CD4-positive, alpha-beta T cell (primary cell): ENCODE measurements around the gene EXOC6. TPM values are rescaled to one million over a fixed set of nuclear protein-coding genes. Genes with fewer than 3 reads are reported as not detected.

Experiments used
- ATAC-seq: fragments of 200-7000 bp; cut with Tn5 transposase; one replicate; pipeline ENCODE4 v1.10.0; 2022; ENCODE audit warnings: mild to moderate bottlenecking; ENCODE audit not compliant: poor library complexity
- CTCF ChIA-PET: fragments of 350-600 bp; sonication (Branson Sonifier 250); formaldehyde crosslinking; loops from one replicate; lab custom pipeline; 2021; ENCODE audit warnings: antibody characterized with exemption, inconsistent platforms; lab: Charles Lee
- POLR2A ChIA-PET: fragments of 350-600 bp; sonication (Branson Sonifier 250); formaldehyde crosslinking; loops from one replicate; lab custom pipeline; 2021; ENCODE audit warnings: antibody characterized with exemption, inconsistent platforms; lab: Charles Lee
- DNase-seq, 14 experiments: peaks; one replicate each; pipeline ENCODE4 v3.0.0-alpha.2; 2013 to 2020; ENCODE audit warnings: mixed read lengths in 2 of 14
- H3K27ac ChIP-seq, 2 donors: one replicate each; pipeline versions ENCODE4 v1.5.1 to v1.7.0; 2013; ENCODE audit warnings: low read length in 2 of 2, low read depth in 1 of 2, mild to moderate bottlenecking in 1 of 2
- H3K27me3 ChIP-seq, 2 experiments: 1 replicate in 1 of 2; 2 replicates in 1 of 2; pipeline versions ENCODE4 v1.6.1 to v1.7.0; 2013; ENCODE audit warnings: low read length in 2 of 2, control low read depth in 1 of 2, mild to moderate bottlenecking in 1 of 2, moderate library complexity in 1 of 2; ENCODE audit not compliant: insufficient read depth in 2 of 2, control insufficient read depth in 1 of 2
- H3K36me3 ChIP-seq: one replicate; pipeline ENCODE4 v1.6.1; 2013; ENCODE audit warnings: low read length, control low read depth; ENCODE audit not compliant: insufficient read depth
- H3K4me1 ChIP-seq: one replicate; pipeline ENCODE4 v1.6.1; 2013; ENCODE audit warnings: low read length, control low read depth; ENCODE audit not compliant: insufficient read depth
- H3K4me3 ChIP-seq: one replicate; pipeline ENCODE4 v1.5.1; 2013; ENCODE audit warnings: mild to moderate bottlenecking, low read length, moderate library complexity
- H3K9me3 ChIP-seq, 2 experiments: 1 replicate in 1 of 2; 2 replicates in 1 of 2; pipeline versions ENCODE4 v1.6.1 to v1.7.0; 2013; ENCODE audit warnings: low read length in 2 of 2, mild to moderate bottlenecking in 2 of 2, control low read depth in 1 of 2, moderate library complexity in 1 of 2; ENCODE audit not compliant: control insufficient read depth in 1 of 2, insufficient read depth in 1 of 2
- H3K27ac Mint-ChIP-seq: one replicate; pipeline ENCODE4 v1.8.0; 2020; ENCODE audit warnings: mixed read lengths
- H3K27me3 Mint-ChIP-seq: one replicate; pipeline ENCODE4 v1.8.0; 2021; ENCODE audit warnings: mixed read lengths
- H3K36me3 Mint-ChIP-seq: one replicate; pipeline ENCODE4 v1.8.0; 2021; ENCODE audit warnings: low read depth, mixed read lengths
- H3K4me1 Mint-ChIP-seq: one replicate; pipeline ENCODE4 v1.8.0; 2021; ENCODE audit warnings: low read depth, mixed read lengths
- H3K4me3 Mint-ChIP-seq: one replicate; pipeline ENCODE4 v1.8.0; 2020; ENCODE audit warnings: mild to moderate bottlenecking, mixed read lengths
- H3K9me3 Mint-ChIP-seq: one replicate; pipeline ENCODE4 v1.8.0; 2020; ENCODE audit warnings: mixed read lengths
- CTCF ChIP-seq: fragments of 200-600 bp; IDR thresholded peaks from one replicate; pipeline ENCODE4 v1.8.0; 2022; ENCODE audit warnings: antibody characterized with exemption, mild to moderate bottlenecking
- intact Hi-C, 2 experiments: fragments of 100-400 bp; cut with DNase I in 1 of 2; cut with micrococcal nuclease in 1 of 2; formaldehyde crosslinking; loops; one replicate each; pipeline versions ENCODE4 v1.15.1 to v1.9.0; 2023 to 2025; cut with DNase I, micrococcal nuclease
- total RNA-seq, 174 experiments: library from RNA in 2 of 174; stranded (reverse) in 2 of 174; gene quantifications; one replicate each; pipeline ENCODE4 v1.2.3 and lab custom pipeline; 2021 to 2026

EXOC6 gene
- total RNA-seq, 2 experiments from 2014 or later: 6.6 to 7.4 TPM

GRCh38 chr10:93070378-93071176, 222.3 kb downstream of the EXOC6 start:
- Histone ChIP-seq H3K27ac (no peak overlapping the region), H3K4me1 (peaks cover 39% of the 10 kb centered on the region), H3K36me3 (no peaks in the 10 kb centered on the region), H3K27me3 (peaks cover 70 to 86% of the 10 kb centered on the region in 2 experiments), H3K4me3 (no peak overlapping the region), H3K9me3 (peaks cover 0 to 16% of the 10 kb centered on the region in 2 experiments)
- Mint-ChIP-seq H3K9me3 (no peaks in the 10 kb centered on the region), H3K4me1 (peaks cover 43% of the 10 kb centered on the region), H3K27ac (no peak overlapping the region), H3K36me3 (no peaks in the 10 kb centered on the region), H3K4me3 (no peak overlapping the region), H3K27me3 (peaks cover 78% of the 10 kb centered on the region)
- ChIA-PET CTCF (no interaction called here), POLR2A (no interaction called here)
- no peak for TF ChIP-seq CTCF
- intact Hi-C loops: no loop called here
- DNase-seq (no peak), ATAC-seq (no peak)

- intact Hi-C loops: no loop called here
- peaks cover 46% of the 10 kb centered on the region for H3K4me1 Mint-ChIP-seq
- CTCF ChIA-PET: no interaction called here
These were observed 222.8 kb downstream of the EXOC6 start for GRCh38 chr10:93071177-93071472.

GRCh38 chr10:93071674-93072224, 223.4 kb downstream of the EXOC6 start:
- Mint-ChIP-seq H3K9me3 (no peaks in the 10 kb centered on the region), H3K27me3 (peaks cover 81% of the 10 kb centered on the region), H3K36me3 (no peaks in the 10 kb centered on the region), H3K4me3 (no peak overlapping the region), H3K27ac (no peak overlapping the region), H3K4me1 (peaks cover 43% of the 10 kb centered on the region)
- H3K4me1 ChIP-seq: peaks cover 39% of the 10 kb centered on the region
- peaks cover 0 to 16% of the 10 kb centered on the region in 2 experiments for H3K9me3 ChIP-seq
- CTCF ChIA-PET: no interaction called here
- ATAC-seq (no peak), DNase-seq (no peak)
- POLR2A ChIA-PET: no interaction called here
- no peak for TF ChIP-seq CTCF
- no peak overlapping the region for H3K27ac ChIP-seq
- H3K36me3 ChIP-seq: no peaks in the 10 kb centered on the region
- no peak overlapping the region for H3K4me3 ChIP-seq
- intact Hi-C loops: no loop called here
- H3K27me3 ChIP-seq: peaks cover 70 to 88% of the 10 kb centered on the region in 2 experiments

More at GRCh38 chr10:93071177-93071472, 222.8 kb downstream of the EXOC6 start:
- no peak overlapping the region for H3K4me3 ChIP-seq
- no peaks in the 10 kb centered on the region for H3K36me3 ChIP-seq
- no peak overlapping the region for H3K27ac ChIP-seq
- Mint-ChIP-seq H3K9me3 (no peaks in the 10 kb centered on the region), H3K36me3 (no peaks in the 10 kb centered on the region), H3K27ac (no peak overlapping the region), H3K27me3 (peaks cover 81% of the 10 kb centered on the region), H3K4me3 (no peak overlapping the region)
- H3K9me3 ChIP-seq: peaks cover 0 to 16% of the 10 kb centered on the region in 2 experiments
- POLR2A ChIA-PET: no interaction called here
- DNase-seq: no peak
- TF ChIP-seq CTCF: no peak
- ATAC-seq: no peak
- H3K27me3 ChIP-seq: peaks cover 73 to 88% of the 10 kb centered on the region in 2 experiments
- H3K4me1 ChIP-seq: peaks cover 39% of the 10 kb centered on the region
